ENCODE measurements around the gene SERINC1.

The SERINC1 gene

DNA sequence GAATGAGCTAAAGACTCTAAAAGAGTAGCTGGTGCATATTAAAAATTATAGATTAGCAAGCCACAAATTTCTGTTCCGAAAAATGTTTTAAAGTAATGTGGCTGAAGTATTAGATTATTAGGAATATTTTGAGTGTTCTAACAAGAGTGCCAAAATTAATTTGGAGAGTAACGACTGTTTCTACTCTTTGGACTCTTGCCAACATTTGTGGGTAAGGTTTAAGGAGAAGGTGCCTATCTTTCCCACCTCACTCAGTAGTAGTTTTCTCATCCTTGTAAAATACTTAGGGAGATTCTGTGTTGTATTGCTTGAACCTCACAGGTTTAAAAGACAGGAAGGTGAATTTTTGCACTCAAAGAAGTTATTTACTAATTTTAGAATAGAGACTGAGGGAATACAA is 67.2 kb downstream of the SERINC1 start:
- DNase-seq = no peak
- TF ChIP-seq CTCF (IDR thresholded peaks at IDR 0.05) = no peak
- Mint-ChIP-seq H3K36me3 (ENCODE audit: low read depth) (peaks cover 71% of the 10 kb centered on the region), H3K27me3 (ENCODE audit: low read depth, poor library complexity) (no peaks in the 10 kb centered on the region), H3K4me3 (no peak overlapping the region), H3K9me3 (no peaks in the 10 kb centered on the region), H3K27ac (no peak overlapping the region), H3K4me1 (peaks cover 46% of the 10 kb centered on the region)

GRCh38 chr6:122401104-122401503 is 70.5 kb downstream of the SERINC1 start:
- Mint-ChIP-seq H3K9me3 (no peaks in the 10 kb centered on the region), H3K4me1 (peaks cover 35% of the 10 kb centered on the region), H3K4me3 (peak overlapping the region; percentile 99), H3K27ac (no peak overlapping the region), H3K36me3 (ENCODE audit: low read depth) (peaks cover 43% of the 10 kb centered on the region), H3K27me3 (ENCODE audit: low read depth, poor library complexity) (no peaks in the 10 kb centered on the region)
- no peak for DNase-seq
- no peak for TF ChIP-seq CTCF (IDR thresholded peaks at IDR 0.05)

GRCh38 chr6:122400462-122401089 is 71.0 kb downstream of the SERINC1 start:
- H3K4me1 Mint-ChIP-seq = peaks cover 35% of the 10 kb centered on the region
- peaks cover 38% of the 10 kb centered on the region for H3K36me3 Mint-ChIP-seq (ENCODE audit: low read depth)
- H3K4me3 Mint-ChIP-seq = peak overlapping the region; percentile 99
- no peak for DNase-seq
- no peak overlapping the region for H3K27ac Mint-ChIP-seq
- H3K27me3 Mint-ChIP-seq (ENCODE audit: low read depth, poor library complexity) = peaks cover 2% of the 10 kb centered on the region
- H3K9me3 Mint-ChIP-seq = no peaks in the 10 kb centered on the region
- no peak for TF ChIP-seq CTCF (IDR thresholded peaks at IDR 0.05)

- Mint-ChIP-seq H3K9me3 (no peaks in the 10 kb centered on the region), H3K27ac (peak overlapping the region; percentile 94), H3K4me1 (peaks cover 35% of the 10 kb centered on the region), H3K27me3 (ENCODE audit: low read depth, poor library complexity) (peaks cover 5% of the 10 kb centered on the region), H3K4me3 (peak overlapping the region; percentile 99), H3K36me3 (ENCODE audit: low read depth) (peaks cover 35% of the 10 kb centered on the region)
- no peak for DNase-seq
- TF ChIP-seq CTCF (IDR thresholded peaks at IDR 0.05) = no peak
Observed at GRCh38 chr6:122400121-122400450, 71.5 kb downstream of the SERINC1 start.

GRCh38 chr6:122399348-122400120 is 72.1 kb downstream of the SERINC1 start, which contains the start of gene HSF2:
TSS of gene HSF2 (plus strand) at chr6:122399652. CDS start at chr6:122399738, 86 bp downstream.
- H3K9me3 Mint-ChIP-seq = no peaks in the 10 kb centered on the region
- H3K27ac Mint-ChIP-seq = peak within 1 kb of the TSS; percentile 96
- peaks cover 29% of the 10 kb centered on the region for H3K36me3 Mint-ChIP-seq (ENCODE audit: low read depth)
- peaks cover 6% of the 10 kb centered on the region for H3K27me3 Mint-ChIP-seq (ENCODE audit: low read depth, poor library complexity)
- TF ChIP-seq CTCF (IDR thresholded peaks at IDR 0.05) = no peak
- DNase-seq = peak; percentile 89
- H3K4me1 Mint-ChIP-seq = peaks cover 35% of the 10 kb centered on the region
- H3K4me3 Mint-ChIP-seq = peak within 1 kb of the TSS; percentile 99

- H3K27ac Mint-ChIP-seq = no peak overlapping the region
- no peaks in the 10 kb centered on the region for H3K9me3 Mint-ChIP-seq
- peaks cover 33% of the 10 kb centered on the region for H3K4me1 Mint-ChIP-seq
- no peak for DNase-seq
- H3K4me3 Mint-ChIP-seq = peak overlapping the region; percentile 99
- peaks cover 11% of the 10 kb centered on the region for H3K27me3 Mint-ChIP-seq (ENCODE audit: low read depth, poor library complexity)
- no peak for TF ChIP-seq CTCF (IDR thresholded peaks at IDR 0.05)
- peaks cover 24% of the 10 kb centered on the region for H3K36me3 Mint-ChIP-seq (ENCODE audit: low read depth)
Observed at GRCh38 chr6:122399055-122399347, 72.6 kb downstream of the SERINC1 start.
